ENCODE data around the gene C1orf105. TPM values are rescaled to one million over a fixed set of nuclear protein-coding genes. Genes with fewer than 3 reads are reported as not detected.

Gene C1orf105
- total and polyA plus RNA-seq, 2 of the 8 experiments (the other 6 are each of a cell fraction or from before 2014, with no cell fraction given) = not detected

DNA sequence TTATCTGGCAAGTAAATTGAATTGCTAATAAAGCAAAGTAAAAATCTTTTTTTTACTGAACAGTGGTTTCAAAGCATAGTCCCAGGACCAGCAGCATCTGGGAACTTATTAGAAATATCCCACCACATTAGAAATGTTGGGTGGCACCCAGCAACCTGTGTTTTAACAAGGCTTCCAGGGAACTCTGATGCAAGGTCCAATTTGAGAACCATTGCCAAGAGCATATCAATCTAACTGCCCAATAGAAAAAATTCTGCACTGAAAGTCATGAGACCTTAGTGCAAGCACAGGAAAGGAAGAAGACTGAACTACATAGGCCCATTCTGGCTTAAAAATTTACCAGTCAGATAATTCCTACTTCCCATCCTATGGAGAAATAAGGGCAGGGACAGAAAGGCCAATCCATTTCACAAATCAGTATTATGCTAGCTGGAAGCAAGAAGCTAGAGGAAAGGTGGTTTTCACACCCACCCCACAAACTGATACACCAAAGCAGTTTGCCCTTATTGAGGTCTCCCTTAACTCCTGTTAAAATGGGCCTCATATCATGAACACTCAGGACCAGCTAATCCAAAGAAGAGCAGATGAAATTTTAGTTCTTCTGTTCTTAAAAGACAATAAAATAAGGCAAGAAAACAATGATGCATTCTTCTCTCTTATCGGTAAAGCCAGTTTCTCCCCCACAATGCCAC lies 17.5 kb upstream of the C1orf105 start (continued):
- TF ChIP-seq RNF2 (IDR thresholded peaks at IDR 0.05; ENCODE audit: borderline replicate concordance, low read depth, low read length, missing control alignments, poor library complexity, severe bottlenecking) (no peak), EP300 (IDR thresholded peaks at IDR 0.05; ENCODE audit: borderline replicate concordance in 1 of 2, low read depth in 2 of 2, low read length in 2 of 2) (no peak), POU5F1 (IDR thresholded peaks at IDR 0.05; ENCODE audit: low read depth, low read length) (no peak), HDAC2 (IDR thresholded peaks at IDR 0.05; ENCODE audit: borderline replicate concordance in 1 of 2, low read depth in 2 of 2, low read length in 2 of 2) (no peak), RAD21 (IDR thresholded peaks at IDR 0.05 in 1 of 2, conservative IDR thresholded peaks at IDR 0.05 in 1 of 2; ENCODE audit: low read depth in 2 of 2, low read length in 2 of 2) (no peak), YY1 (IDR thresholded peaks at IDR 0.05; ENCODE audit: low read depth, low read length) (no peak)
